HG03139 (cell line): ENCODE data around the gene EFHC1.

Experiments used
- ATAC-seq: cut with Tn5 transposase; IDR thresholded peaks from one replicate; pipeline ENCODE4 v1.9.1; 2021; ENCODE audit not compliant: unreplicated experiment

The EFHC1 gene

GRCh38 chr6:52551483-52552277 is 131.5 kb downstream of the EFHC1 start:
- ATAC-seq, result no peak

- peak; percentile 87 for ATAC-seq
Measured at GRCh38 chr6:52552278-52552643, 132.1 kb downstream of the EFHC1 start.

GRCh38 chr6:52553158-52553557 is 133.0 kb downstream of the EFHC1 start:
- ATAC-seq, result no peak

- ATAC-seq, result no peak
Measured at GRCh38 chr6:52553719-52554118, 133.6 kb downstream of the EFHC1 start.

GRCh38 chr6:52554684-52555280 is 134.6 kb downstream of the EFHC1 start:
- no peak for ATAC-seq

- no peak for ATAC-seq
Measured at GRCh38 chr6:52555518-52556233, 135.5 kb downstream of the EFHC1 start.

- ATAC-seq, result no peak
Measured at GRCh38 chr6:52557389-52558265, 137.5 kb downstream of the EFHC1 start.

GRCh38 chr6:52558266-52559000 is 138.3 kb downstream of the EFHC1 start:
- ATAC-seq, result no peak

GRCh38 chr6:52560462-52560861 is 140.3 kb downstream of the EFHC1 start:
- no peak for ATAC-seq

- no peak for ATAC-seq
Measured at GRCh38 chr6:52562911-52563310, 142.8 kb downstream of the EFHC1 start.

GRCh38 chr6:52564856-52565255 is 144.7 kb downstream of the EFHC1 start:
- no peak for ATAC-seq

GRCh38 chr6:52566201-52566600 is 146.1 kb downstream of the EFHC1 start:
- peak; percentile 65 for ATAC-seq

- no peak for ATAC-seq
Measured at GRCh38 chr6:52566853-52567279, 146.7 kb downstream of the EFHC1 start.

GRCh38 chr6:52568320-52568719 is 148.2 kb downstream of the EFHC1 start:
- ATAC-seq, result no peak

- ATAC-seq, result no peak
Measured at GRCh38 chr6:52570291-52570700, 150.2 kb downstream of the EFHC1 start.

GRCh38 chr6:52571099-52571755 is 151.1 kb downstream of the EFHC1 start:
- ATAC-seq, result no peak

GRCh38 chr6:52572536-52572935 is 152.4 kb downstream of the EFHC1 start:
- ATAC-seq, result no peak

- ATAC-seq, result no peak
Measured at GRCh38 chr6:52573295-52573694, 153.2 kb downstream of the EFHC1 start.
